ENCODE measurements around the gene PAX5. TPM values are rescaled to one million over a fixed set of nuclear protein-coding genes. Genes with fewer than 3 reads are reported as not detected.

The PAX5 gene
- total and polyA plus RNA-seq, 5 donors: 0.03 TPM; not detected in 4

DNA sequence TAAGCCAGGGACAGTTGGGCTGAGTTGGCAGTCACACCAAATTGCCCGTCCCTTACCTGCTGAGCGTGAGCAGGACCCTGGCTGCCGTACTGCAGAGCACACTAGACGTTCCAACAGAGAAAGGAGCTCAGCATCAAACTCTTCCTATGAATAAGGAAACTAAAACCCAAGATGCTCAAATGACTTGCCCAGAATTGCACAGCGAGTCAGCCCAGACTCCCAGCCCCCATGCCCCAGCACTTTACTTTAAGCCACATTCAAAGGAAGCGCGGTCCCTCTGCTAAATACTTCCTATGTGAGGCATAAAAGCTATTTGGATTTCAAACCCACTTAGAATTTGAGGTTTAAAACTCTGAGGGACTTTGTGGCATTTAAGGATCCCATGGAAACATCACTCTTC is 23.9 kb downstream of the PAX5 start:
- 62% methylated on average over 7 of the region's 7 CpGs for WGBS

DNA sequence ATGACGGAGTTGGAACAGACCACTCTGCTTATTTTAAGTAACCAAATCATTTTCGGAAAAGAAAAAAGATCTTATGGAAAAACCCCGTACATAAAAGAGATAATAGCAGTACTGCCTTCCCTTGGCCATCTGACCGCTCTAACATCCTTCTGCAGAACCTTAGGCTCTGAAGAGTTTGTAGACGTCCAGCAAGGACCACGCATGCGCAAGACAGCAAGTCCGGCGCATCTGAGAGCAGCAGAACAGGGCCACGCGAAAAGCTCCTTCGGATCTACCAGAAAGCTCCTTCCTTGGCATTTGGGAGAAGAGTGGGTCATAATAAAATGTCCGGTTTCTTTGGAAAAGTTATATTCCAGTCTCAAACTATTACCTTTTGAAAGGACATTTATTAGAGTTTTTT is 26.8 kb downstream of the PAX5 start:
- WGBS: 84% methylated on average over 13 of the region's 13 CpGs
- no peak for DNase-seq
- Histone ChIP-seq H3K4me3 (ENCODE audit: low read length) (no peak overlapping the region), H3K9me3 (ENCODE audit: control insufficient read depth, low read length) (no peaks in the 10 kb centered on the region), H3K27ac (ENCODE audit: low read length) (no peak overlapping the region), H3K27me3 (ENCODE audit: control insufficient read depth, insufficient read depth) (peaks cover 6% of the 10 kb centered on the region), H3K4me1 (ENCODE audit: control insufficient read depth, insufficient read depth, low read length) (no peaks in the 10 kb centered on the region)
- ATAC-seq: no peak
- intact Hi-C loops (cut with DNase I): no loop called here

More for the DNA sequence above, 23.9 kb downstream of the PAX5 start:
- H3K9me3 ChIP-seq (ENCODE audit: control insufficient read depth, low read length): no peaks in the 10 kb centered on the region
- ATAC-seq (no peak), DNase-seq (no peak)
- no peaks in the 10 kb centered on the region for H3K4me1 ChIP-seq (ENCODE audit: control insufficient read depth, insufficient read depth, low read length)
- no peak overlapping the region for H3K27ac ChIP-seq (ENCODE audit: low read length)
- peaks cover 2% of the 10 kb centered on the region for H3K27me3 ChIP-seq (ENCODE audit: control insufficient read depth, insufficient read depth)
- H3K4me3 ChIP-seq (ENCODE audit: low read length): no peak overlapping the region
- intact Hi-C loops (cut with DNase I): no loop called here

DNA sequence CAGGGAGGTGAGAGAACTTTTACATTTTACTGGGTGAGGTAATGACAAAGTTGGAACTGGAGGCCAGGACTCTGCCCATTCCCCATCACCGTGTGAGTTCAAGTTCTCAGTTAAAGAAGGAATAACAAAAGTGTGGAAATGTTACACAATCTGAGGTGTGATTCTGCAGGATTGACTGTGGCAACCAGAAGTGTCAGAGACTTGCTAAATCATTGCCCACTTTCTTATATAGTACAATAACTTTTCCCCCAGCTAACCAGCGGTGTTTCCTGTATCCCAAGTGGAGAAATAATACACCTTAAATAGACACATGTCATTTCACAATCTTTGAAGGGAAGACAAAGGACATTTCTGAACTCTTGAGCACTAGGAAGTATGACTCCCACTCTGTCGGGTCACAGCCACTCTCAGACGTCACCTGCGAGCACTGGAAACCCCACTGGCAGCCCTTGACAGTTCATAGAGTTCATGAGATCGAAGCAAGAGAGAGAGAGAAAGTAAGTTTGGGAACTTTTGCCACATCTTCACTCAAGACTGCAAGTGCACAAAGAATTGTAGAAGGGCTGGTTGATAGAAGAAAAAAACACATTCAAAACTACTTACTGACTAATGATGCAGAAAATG is 28.4 kb downstream of the PAX5 start:
- H3K27ac ChIP-seq (ENCODE audit: low read length): no peak overlapping the region
- WGBS: 48% methylated on average over 6 of the region's 6 CpGs

DNA sequence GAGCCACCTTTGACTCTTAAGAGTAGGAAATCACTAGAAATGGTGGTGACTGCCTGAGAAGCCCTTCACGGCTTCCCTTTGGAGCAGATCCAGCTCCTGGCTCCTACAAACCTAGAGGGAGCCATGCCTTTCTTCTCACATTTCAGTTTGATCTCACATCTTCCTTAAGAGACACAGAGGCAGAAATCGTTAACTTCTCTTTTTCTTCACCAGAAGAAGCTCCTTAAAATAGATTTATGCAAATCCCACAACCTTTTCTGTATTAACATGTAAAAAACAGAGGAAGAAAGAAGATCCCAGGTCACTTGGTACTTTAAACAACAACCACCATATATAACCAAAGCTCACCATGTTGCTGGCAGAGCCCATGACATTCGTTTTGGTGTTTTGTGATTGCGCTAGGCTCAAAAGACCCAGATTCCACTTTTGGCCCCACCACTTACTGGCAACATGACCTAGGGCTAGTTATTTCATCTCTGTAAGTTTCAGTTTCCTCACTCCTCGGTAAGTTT is 29.6 kb downstream of the PAX5 start:
- H3K4me1 ChIP-seq (ENCODE audit: control insufficient read depth, insufficient read depth, low read length): no peaks in the 10 kb centered on the region
- WGBS: 46% methylated on average over 5 of the region's 5 CpGs
- no peak overlapping the region for H3K4me3 ChIP-seq (ENCODE audit: low read length)
- intact Hi-C loops (cut with DNase I): no loop called here
- DNase-seq (no peak), ATAC-seq (no peak)
- H3K9me3 ChIP-seq (ENCODE audit: control insufficient read depth, low read length): no peaks in the 10 kb centered on the region
- peaks cover 6% of the 10 kb centered on the region for H3K27me3 ChIP-seq (ENCODE audit: control insufficient read depth, insufficient read depth)
- H3K27ac ChIP-seq (ENCODE audit: low read length): no peak overlapping the region

More for the DNA sequence above, 28.4 kb downstream of the PAX5 start:
- ATAC-seq (no peak), DNase-seq (no peak)
- intact Hi-C loops (cut with DNase I): no loop called here
- no peak overlapping the region for H3K4me3 ChIP-seq (ENCODE audit: low read length)
- no peaks in the 10 kb centered on the region for H3K9me3 ChIP-seq (ENCODE audit: control insufficient read depth, low read length)
- H3K4me1 ChIP-seq (ENCODE audit: control insufficient read depth, insufficient read depth, low read length): no peaks in the 10 kb centered on the region
- peaks cover 6% of the 10 kb centered on the region for H3K27me3 ChIP-seq (ENCODE audit: control insufficient read depth, insufficient read depth)

DNA sequence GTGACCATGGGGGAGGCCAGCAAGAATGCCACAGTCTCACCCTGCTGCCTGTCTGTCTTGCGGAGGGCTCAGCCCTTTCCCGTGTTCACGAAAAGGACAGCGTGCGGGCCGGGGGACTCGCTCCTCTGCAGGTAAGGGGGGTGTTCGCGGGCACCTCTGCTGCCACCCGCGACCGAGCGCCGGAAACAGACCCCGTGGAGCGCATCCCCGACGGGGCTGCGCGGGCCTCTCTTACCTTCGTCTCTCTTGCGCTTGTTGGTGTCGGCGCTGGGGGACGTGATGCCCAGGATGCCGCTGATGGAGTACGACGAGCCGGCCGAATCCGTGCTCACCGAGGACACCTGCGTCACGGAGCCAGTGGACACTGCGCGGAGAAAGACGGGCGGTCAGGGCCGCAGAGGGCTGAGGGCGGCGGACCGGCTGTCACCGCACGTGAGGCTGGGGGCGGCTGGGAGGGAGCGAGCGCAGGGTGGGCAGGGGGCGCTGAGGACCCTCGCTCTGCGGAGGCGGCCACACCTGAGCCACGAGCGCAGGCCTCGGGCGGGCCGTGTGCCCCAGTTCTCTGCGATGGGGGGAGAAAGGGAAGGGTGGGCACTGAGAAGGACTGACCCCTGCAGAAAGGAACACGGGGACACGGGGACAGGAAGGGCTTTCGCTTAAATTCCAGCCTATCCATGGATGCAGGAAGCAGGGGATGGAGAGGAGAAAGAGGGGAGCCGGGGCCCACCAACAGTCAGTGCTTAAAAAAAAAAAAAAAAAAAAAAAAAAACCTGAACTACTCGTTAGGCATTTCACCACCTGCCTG is 31.5 kb downstream of the PAX5 start:
- DNase-seq (no peak), ATAC-seq (no peak)
- H3K27ac ChIP-seq (ENCODE audit: low read length): no peak overlapping the region
- peaks cover 6% of the 10 kb centered on the region for H3K27me3 ChIP-seq (ENCODE audit: control insufficient read depth, insufficient read depth)
- H3K4me1 ChIP-seq (ENCODE audit: control insufficient read depth, insufficient read depth, low read length): no peaks in the 10 kb centered on the region
- intact Hi-C loops (cut with DNase I): no loop called here
- no peak overlapping the region for H3K4me3 ChIP-seq (ENCODE audit: low read length)
- H3K9me3 ChIP-seq (ENCODE audit: control insufficient read depth, low read length): no peaks in the 10 kb centered on the region
- 2% methylated on average over 62 of the region's 62 CpGs for WGBS

DNA sequence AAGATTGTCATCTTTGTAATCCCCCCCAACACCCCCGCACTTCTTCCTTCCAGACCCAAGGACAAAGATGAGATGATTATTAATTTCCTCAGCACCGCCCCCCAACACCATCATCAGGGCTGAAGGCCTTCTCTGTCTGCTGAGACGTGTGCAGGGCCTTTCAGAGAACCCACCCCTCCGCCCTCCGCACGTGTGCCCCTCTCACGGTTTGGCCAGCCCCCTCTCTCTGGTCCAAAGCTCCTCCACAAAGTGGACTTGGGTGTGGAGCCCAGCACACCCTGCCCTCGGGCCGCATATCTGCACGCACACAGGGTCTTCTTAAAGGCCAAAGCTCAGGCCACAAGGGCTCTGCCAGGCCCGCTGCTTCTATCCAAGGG is 32.0 kb downstream of the PAX5 start:
- no peaks in the 10 kb centered on the region for H3K9me3 ChIP-seq (ENCODE audit: control insufficient read depth, low read length)
- no peaks in the 10 kb centered on the region for H3K4me1 ChIP-seq (ENCODE audit: control insufficient read depth, insufficient read depth, low read length)
- intact Hi-C loops (cut with DNase I): no loop called here
- ATAC-seq (no peak), DNase-seq (no peak)
- peaks cover 6% of the 10 kb centered on the region for H3K27me3 ChIP-seq (ENCODE audit: control insufficient read depth, insufficient read depth)
- WGBS: 37% methylated on average over 11 of the region's 11 CpGs
- H3K4me3 ChIP-seq (ENCODE audit: low read length): no peak overlapping the region
- no peak overlapping the region for H3K27ac ChIP-seq (ENCODE audit: low read length)

DNA sequence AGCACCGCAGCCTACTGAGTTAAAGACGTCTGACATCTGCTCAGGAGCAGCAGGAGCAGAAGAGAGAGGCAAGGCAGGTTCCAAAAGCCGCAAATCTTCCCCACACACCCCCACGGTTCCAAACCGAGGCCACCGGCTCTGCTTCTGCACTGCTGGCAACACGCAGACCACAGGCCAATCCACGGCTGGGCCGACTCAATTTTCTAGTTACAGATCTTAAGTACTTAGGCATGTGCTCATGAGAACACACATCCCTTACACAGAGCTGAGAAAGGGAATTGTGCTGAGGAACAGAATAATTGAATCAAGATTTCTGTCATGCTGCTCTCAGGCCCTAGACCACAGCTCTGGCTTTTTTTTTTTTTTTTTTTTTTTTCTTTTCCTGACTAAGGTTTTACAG is 32.6 kb downstream of the PAX5 start:
- Histone ChIP-seq H3K4me1 (ENCODE audit: control insufficient read depth, insufficient read depth, low read length) (no peaks in the 10 kb centered on the region), H3K4me3 (ENCODE audit: low read length) (no peak overlapping the region), H3K27ac (ENCODE audit: low read length) (no peak overlapping the region), H3K9me3 (ENCODE audit: control insufficient read depth, low read length) (no peaks in the 10 kb centered on the region), H3K27me3 (ENCODE audit: control insufficient read depth, insufficient read depth) (peaks cover 4% of the 10 kb centered on the region)
- ATAC-seq: no peak
- 55% methylated on average over 9 of the region's 9 CpGs for WGBS
- intact Hi-C loops (cut with DNase I): no loop called here
- no peak for DNase-seq

DNA sequence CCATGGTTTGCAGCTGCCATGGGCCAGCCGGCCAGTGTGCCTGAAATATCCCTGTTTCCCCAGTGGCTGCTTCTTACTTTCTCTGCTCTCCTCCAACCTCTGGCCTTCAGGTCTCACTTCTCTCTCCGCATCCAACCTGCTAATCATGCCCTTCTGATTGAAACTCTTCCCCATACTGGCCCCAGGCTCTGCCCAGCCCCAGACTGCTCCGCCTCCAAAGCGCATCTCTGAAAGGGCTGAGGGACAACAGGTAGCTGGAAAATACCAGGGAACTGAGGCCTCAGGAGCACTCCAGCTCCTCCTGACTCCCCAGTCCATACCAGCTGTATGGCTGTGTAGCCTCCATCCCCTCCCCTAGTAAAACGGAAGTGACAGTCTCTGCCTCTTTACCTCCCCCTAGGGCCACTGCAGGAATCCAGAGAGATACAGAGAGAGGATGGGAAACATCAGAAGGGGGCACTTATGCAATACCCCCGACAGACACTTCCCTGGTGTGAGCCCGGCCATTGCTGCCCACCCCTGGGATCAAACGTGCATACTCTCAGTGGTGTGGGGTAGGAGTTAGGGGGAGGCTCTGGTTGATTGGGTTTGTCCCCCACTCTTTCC is 34.2 kb downstream of the PAX5 start:
- no peaks in the 10 kb centered on the region for H3K4me1 ChIP-seq (ENCODE audit: control insufficient read depth, insufficient read depth, low read length)
- intact Hi-C loops (cut with DNase I): loop anchor here in 1 of 4 donors (10.0 kb wide), 1 partner anchor 255 kb away; no protein-coding TSS in a partner anchor
- no peak overlapping the region for H3K4me3 ChIP-seq (ENCODE audit: low read length)
- no peaks in the 10 kb centered on the region for H3K9me3 ChIP-seq (ENCODE audit: control insufficient read depth, low read length)
- WGBS: 41% methylated on average over 8 of the region's 8 CpGs
- no peak for DNase-seq
- no peak for ATAC-seq
- no peak overlapping the region for H3K27ac ChIP-seq (ENCODE audit: low read length)
- peaks cover under 1% of the 10 kb centered on the region for H3K27me3 ChIP-seq (ENCODE audit: control insufficient read depth, insufficient read depth)

DNA sequence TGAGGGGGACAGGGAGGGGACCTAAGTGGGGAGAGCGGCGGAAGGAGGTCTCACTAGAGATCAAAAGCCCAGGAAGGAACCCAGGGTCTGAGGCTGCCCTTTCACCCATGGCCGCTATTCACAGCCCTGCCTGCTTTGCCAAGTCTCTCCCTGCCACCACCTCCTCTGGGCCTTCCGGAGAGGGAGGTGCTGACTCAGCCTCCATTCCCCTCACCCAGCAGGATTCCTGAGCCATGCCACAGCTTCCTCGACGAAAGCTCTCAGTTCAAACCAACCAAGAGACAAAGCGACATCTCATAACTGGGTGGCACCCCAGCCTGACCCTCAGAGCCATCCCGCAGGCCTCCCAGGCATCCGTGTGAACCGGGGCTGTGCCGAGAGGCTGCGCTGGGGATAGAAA is 36.7 kb downstream of the PAX5 start:
- intact Hi-C loops (cut with DNase I): loop anchor here in 1 of 4 donors (10.0 kb wide), 1 partner anchor 257 kb away; no protein-coding TSS in a partner anchor
- DNase-seq: no peak
- H3K27me3 ChIP-seq (ENCODE audit: control insufficient read depth, insufficient read depth): no peaks in the 10 kb centered on the region

DNA sequence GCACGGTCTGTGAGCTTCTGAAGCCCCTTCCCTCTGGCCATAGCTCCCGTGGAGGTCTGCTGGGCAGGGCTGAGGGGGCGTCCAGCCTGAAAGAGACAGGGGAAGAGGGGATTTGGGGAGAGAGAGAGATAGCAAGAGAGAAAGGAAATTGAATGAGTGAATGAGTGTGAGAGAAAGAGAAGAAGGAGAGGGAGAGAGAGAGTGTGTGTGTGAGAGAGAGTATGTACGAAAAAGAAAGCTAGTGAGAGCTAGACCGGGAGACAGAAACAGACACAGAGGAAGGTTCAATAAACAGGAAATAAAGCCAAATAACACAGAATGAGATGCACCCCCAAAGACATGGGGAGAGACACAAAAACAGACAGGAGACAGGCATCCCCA is 37.4 kb downstream of the PAX5 start:
- Histone ChIP-seq H3K9me3 (ENCODE audit: control insufficient read depth, low read length) (no peaks in the 10 kb centered on the region), H3K27me3 (ENCODE audit: control insufficient read depth, insufficient read depth) (no peaks in the 10 kb centered on the region), H3K4me3 (ENCODE audit: low read length) (no peak overlapping the region), H3K27ac (ENCODE audit: low read length) (no peak overlapping the region), H3K4me1 (ENCODE audit: control insufficient read depth, insufficient read depth, low read length) (no peaks in the 10 kb centered on the region)
- 60% methylated on average over 5 of the region's 5 CpGs for WGBS
- intact Hi-C loops (cut with DNase I): loop anchor here in 1 of 4 donors (10.0 kb wide), 1 partner anchor 258 kb away; no protein-coding TSS in a partner anchor
- DNase-seq (no peak), ATAC-seq (no peak)

More for the DNA sequence above, 36.7 kb downstream of the PAX5 start:
- H3K4me3 ChIP-seq (ENCODE audit: low read length): no peak overlapping the region
- ATAC-seq: no peak
- 72% methylated on average over 12 of the region's 12 CpGs for WGBS
- H3K4me1 ChIP-seq (ENCODE audit: control insufficient read depth, insufficient read depth, low read length): no peaks in the 10 kb centered on the region
- H3K9me3 ChIP-seq (ENCODE audit: control insufficient read depth, low read length): no peaks in the 10 kb centered on the region
- H3K27ac ChIP-seq (ENCODE audit: low read length): no peak overlapping the region
